GM19468 (cell line): ENCODE data around the gene MACO1.

Source experiments
- ATAC-seq: cut with Tn5 transposase; IDR thresholded peaks from one replicate; pipeline ENCODE4 v1.9.1; 2021; ENCODE audit warnings: mild to moderate bottlenecking, moderate library complexity, moderate number of reproducible peaks; ENCODE audit not compliant: unreplicated experiment; ENCODE audit errors: extremely low read depth

MACO1 gene

DNA sequence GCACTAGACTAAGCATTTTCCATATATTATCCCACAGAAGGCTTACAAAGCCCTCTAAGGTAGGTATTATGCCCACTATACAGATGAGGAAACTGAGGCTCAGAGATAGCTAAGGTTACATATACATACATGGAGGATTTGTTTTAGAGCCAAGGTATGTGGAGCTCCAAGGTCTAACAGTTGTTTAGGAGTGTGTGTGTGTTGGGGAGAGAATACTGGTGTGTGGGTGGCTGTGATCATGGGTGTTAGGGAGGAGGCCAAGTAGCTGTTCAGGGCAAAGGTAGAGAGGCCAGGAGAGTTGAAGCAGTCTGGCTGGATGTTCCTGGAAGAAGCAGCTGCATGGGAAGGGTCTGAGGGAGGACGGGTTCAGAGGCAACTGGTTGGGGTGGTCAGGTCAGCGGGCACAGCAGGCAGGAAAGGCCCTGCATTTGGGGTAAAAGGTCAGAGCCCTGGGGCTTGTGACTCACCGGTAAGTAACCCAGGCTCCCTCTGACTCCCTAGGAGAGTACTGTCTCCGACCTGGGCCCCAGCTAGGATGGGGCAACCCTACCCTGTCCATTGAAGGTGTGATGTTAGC is 107.6 kb downstream of the MACO1 start:
- no peak for ATAC-seq

GRCh38 chr1:25540750-25541342 is 110.1 kb downstream of the MACO1 start:
- no peak for ATAC-seq

- ATAC-seq, result no peak
These were observed 110.7 kb downstream of the MACO1 start for GRCh38 chr1:25541425-25541824.

GRCh38 chr1:25541889-25542658 is 111.4 kb downstream of the MACO1 start:
- no peak for ATAC-seq

DNA sequence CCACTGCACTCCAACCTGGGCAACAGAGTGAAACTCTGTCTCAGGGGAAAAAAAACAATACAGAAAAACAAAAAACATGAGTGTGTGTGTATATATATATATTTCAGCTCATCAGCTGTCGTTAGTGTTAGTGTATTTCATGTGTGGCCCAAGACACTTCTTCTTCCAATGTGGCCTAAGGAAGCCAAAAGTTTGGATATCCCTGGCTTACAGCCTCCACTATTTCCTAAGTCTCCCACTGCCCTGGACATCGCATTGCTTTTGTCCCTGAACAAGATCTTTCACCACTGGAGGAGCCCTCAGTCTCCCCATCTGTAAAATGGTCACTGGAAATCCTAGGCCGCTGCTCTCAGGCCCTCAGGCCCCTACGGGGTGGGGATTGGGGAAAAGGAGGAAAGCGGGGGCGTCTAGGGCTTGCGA is 112.3 kb downstream of the MACO1 start:
- ATAC-seq, result no peak

DNA sequence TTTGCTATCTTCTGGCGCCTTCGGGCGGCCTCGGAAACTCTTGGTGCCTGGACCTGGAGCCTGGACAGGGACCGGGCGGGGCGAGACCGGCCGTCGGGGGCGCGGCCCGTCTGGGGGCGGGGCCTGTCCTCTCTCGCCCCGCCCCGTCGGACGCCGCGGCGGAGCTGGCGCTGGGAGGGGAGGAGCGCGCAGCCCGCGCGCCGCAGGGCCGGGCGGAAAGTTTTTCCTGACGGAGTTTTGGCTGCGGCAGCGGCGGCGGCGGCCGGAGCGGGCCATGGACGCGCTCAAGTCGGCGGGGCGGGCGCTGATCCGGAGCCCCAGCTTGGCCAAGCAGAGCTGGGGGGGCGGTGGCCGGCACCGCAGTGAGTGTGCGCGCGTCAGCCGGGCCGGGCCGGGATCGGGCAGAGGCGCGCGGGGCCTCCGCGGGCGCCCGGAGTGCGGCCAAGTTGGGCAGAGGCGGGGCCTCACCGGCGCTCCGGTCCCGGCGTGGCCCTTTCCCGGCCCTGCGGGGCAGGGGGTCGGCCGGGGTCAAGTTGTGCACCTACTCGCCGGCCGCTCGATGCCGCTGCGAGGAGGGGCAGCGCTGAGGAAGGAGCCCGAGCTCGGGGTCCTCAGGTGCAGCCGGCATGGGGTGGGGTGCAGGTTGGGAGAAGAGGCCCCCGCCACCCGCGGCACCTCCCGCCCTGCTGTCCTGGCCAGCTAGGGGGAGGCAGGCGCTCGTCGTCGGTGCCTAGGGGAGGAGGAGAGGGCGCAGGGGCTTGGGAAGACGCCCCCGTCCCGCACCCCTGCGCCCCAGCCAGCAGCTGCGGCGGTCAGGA is 112.9 kb downstream of the MACO1 start, which contains the start of gene LDLRAP1:
LDLRAP1 (plus strand) TSS at position 182 of the 818 bp plus-strand sequence; CDS start at position 275, 93 bp downstream.
- no peak for ATAC-seq

DNA sequence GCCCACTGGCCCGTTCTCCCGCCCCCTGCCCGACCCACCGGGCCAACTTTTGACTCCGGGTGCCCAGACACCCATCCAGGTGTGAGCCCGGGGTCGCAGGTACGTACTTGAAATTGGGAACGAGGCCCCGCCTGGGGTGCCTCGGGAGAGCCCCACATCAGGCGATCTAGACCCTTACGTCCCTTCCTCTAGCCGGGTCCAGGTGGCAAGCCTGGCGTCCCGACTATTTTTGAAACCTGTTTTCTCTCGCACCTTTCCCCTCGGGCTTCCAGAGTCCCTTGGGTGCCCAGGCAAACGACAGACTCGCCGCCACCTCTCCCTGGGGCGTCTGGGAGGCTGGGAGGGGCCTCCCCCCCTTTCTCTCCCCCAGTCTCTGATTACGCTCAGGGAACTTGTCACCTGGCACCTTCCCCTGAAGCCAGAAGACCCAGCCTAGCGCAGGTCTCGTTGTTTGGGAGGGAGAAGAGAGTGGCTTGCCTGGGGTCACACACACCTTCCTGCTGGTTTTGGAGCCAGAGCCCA is 113.6 kb downstream of the MACO1 start:
- ATAC-seq, result no peak

GRCh38 chr1:25544819-25545218 is 114.1 kb downstream of the MACO1 start:
- ATAC-seq, result no peak

GRCh38 chr1:25545767-25546166 is 115.1 kb downstream of the MACO1 start:
- no peak for ATAC-seq

- no peak for ATAC-seq
These were observed 115.5 kb downstream of the MACO1 start for GRCh38 chr1:25546193-25546592.

GRCh38 chr1:25548601-25549000 is 117.9 kb downstream of the MACO1 start:
- ATAC-seq, result no peak

DNA sequence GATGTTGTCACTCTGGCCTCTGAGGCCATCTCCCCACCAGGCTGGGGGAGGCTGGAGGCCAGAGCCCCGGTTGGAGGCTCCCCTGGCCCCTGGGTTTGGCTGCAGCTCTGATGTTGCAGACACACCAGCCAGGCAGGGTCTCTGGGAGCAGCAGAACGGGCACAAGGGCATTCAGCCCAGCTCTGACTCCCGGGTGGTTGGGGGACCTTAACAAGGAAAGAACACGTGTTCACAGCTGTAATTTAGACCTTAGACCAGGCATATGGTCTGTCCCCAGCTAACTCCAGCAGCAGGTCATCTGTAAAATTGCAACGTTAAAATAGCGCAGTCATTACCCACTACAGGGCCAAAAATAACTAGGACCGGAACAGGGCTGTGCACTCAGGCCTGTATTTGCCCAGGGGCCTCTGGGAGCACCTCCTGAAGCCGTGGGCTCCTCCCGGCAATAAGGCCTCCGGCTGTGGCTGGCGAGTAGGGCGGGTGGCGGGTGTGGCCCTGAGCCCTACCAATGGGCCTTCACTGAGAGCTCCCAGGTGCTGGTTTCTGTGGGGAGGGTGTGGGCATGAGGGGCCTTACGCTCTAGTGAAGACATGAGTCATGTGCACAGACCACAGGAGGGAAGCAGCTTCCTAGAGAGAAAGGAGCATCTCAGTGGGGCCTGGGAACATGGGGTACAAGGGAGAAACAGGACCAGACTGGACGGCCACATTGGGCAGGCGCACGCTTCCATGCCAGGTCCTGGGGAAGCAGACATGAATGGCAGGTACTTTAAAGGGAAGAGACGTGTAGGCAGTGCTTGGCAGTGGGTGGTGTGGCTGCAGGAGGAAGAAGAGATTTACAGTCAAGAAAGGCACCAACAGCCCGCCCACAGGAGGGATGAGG is 118.8 kb downstream of the MACO1 start:
- peak; percentile 74 for ATAC-seq
